ENCODE data around the gene PTPRD. TPM values are rescaled to one million over a fixed set of nuclear protein-coding genes. Genes with fewer than 3 reads are reported as not detected.

The PTPRD gene
- total and polyA plus RNA-seq, 2 of the 4 experiments (the other 2 are of a cell fraction): 0.07 to 0.18 TPM

DNA sequence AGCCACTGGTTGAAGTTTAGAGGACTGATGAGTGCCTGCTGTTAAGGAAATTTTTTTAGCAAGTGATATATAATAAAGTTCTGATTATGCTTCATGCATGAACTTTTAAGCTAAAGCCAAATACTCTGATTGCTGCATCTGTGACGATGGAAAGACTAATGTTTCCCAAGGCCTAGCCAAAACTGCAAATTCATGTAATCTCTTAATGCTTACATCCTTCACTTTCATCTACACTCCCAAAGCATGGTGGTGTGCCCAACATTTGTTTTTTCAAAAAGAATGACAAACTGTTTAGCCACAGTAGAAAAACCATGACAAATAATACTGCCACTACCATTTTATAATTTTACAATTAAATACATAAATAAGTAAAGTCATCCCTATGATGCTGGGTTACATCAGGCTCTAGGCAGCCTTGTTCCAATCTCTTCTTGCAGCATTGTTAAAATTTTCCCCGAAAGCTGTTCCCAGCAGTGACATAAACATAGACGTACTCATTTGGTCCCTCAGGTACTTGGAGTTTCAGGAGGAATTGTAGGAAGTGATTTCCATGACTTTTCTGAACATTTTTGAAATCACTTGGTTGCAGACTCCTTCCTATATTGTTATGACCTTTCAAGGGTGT, 2187.9 kb downstream of the PTPRD start:
- Histone ChIP-seq H3K14ac (replicated peaks; ENCODE audit: low read depth, low read length) (no peak overlapping the region), H3K18ac (ENCODE audit: low read depth, low read length) (no peak overlapping the region), H3K9ac (ENCODE audit: low read depth, low read length) (no peak overlapping the region), H3K36me3 (ENCODE audit: control insufficient read depth, insufficient read depth, low read length) (no peaks in the 10 kb centered on the region), H2BK5ac (ENCODE audit: low read depth, low read length, poor library complexity, severe bottlenecking) (no peak overlapping the region), H4K5ac (ENCODE audit: low read depth, low read length) (no peak overlapping the region), H3K9me3 (ENCODE audit: control insufficient read depth, insufficient read depth, low read length) (peaks cover 2% of the 10 kb centered on the region; the same call in 1 of the 2 replicates), H3K27me3 (ENCODE audit: control insufficient read depth, insufficient read depth, low read length) (no peaks in the 10 kb centered on the region), H3K23ac (ENCODE audit: low read depth, low read length) (no peak overlapping the region), H2BK20ac (ENCODE audit: low read depth, low read length) (no peak overlapping the region), H4K91ac (ENCODE audit: insufficient read depth, low read depth, low read length) (no peak overlapping the region), H3K27ac (ENCODE audit: insufficient read depth, low read length) (no peak overlapping the region), H2AK9ac (replicated peaks; ENCODE audit: low read depth, low read length, poor library complexity) (no peak overlapping the region), H2AK5ac (ENCODE audit: low read depth, low read length) (no peak overlapping the region), H3K4ac (ENCODE audit: low read depth, low read length) (no peak overlapping the region), H2BK120ac (ENCODE audit: low read depth, low read length) (no peak overlapping the region), H4K8ac (ENCODE audit: low read depth in 2 of 2, low read length in 2 of 2) (no peak overlapping the region), H3K4me2 (ENCODE audit: low read depth, low read length) (no peak overlapping the region), H3K4me3 (ENCODE audit: insufficient read depth, low read depth, low read length) (no peak overlapping the region), H3K9me1 (ENCODE audit: insufficient read depth, low read length) (no peaks in the 10 kb centered on the region), H4K20me1 (ENCODE audit: insufficient read depth, low read length) (no peaks in the 10 kb centered on the region), H3K56ac (ENCODE audit: extremely low read depth, insufficient read depth, low read length) (no peak overlapping the region), H2AFZ (replicated peaks; ENCODE audit: low read length, poor library complexity) (no peak overlapping the region), H2BK15ac (ENCODE audit: low read depth, low read length) (no peak overlapping the region), H3K4me1 (ENCODE audit: control insufficient read depth, insufficient read depth, low read length) (no peaks in the 10 kb centered on the region), H3K79me1 (ENCODE audit: low read depth in 1 of 2, low read length in 2 of 2) (no peaks in the 10 kb centered on the region)
- dilution Hi-C loops (cut with HindIII; ENCODE audit: low sequenced_read_pairs, unreplicated experiment) (no loop called here), intact Hi-C loops (cut with micrococcal nuclease) (no loop called here), in situ Hi-C loops (cut with MboI; ENCODE audit: low sequenced_read_pairs) (no loop called here)
- CTCF ChIA-PET: no interaction called here
- BruUV-seq (replicated peaks): no TSS peak
- POLR2A ChIA-PET (ENCODE audit: unreplicated experiment): no interaction called here
- no peak for TF ChIP-seq RFX5 (IDR thresholded peaks at IDR 0.05; ENCODE audit: low read depth, low read length)
- DNase-seq: no peak
- no CpG with 5 or more reads among the region's 3 CpGs for WGBS, 2 experiments (ENCODE audit: extremely low coverage in 2 of 2, insufficient read length in 1 of 2)
- ATAC-seq (ENCODE audit: low read depth): no peak
